Hypothalamus (tissue), 51 donors: ENCODE data around the gene GGT6.

Experiments used
- DNase-seq, 51 donors: peaks; one replicate each; lab custom pipeline; 2025; lab: John Stamatoyannopoulos, UW

The GGT6 gene

GRCh38 chr17:4554997-4555799 lies 5.2 kb downstream of the GGT6 start, which contains the start of gene MYBBP1A:
TSS of gene MYBBP1A (minus strand) at chr17:4555384. CDS start at chr17:4555324, 60 bp downstream.
- DNase-seq = peak; percentile 45 to 97 (median 89)

DNA sequence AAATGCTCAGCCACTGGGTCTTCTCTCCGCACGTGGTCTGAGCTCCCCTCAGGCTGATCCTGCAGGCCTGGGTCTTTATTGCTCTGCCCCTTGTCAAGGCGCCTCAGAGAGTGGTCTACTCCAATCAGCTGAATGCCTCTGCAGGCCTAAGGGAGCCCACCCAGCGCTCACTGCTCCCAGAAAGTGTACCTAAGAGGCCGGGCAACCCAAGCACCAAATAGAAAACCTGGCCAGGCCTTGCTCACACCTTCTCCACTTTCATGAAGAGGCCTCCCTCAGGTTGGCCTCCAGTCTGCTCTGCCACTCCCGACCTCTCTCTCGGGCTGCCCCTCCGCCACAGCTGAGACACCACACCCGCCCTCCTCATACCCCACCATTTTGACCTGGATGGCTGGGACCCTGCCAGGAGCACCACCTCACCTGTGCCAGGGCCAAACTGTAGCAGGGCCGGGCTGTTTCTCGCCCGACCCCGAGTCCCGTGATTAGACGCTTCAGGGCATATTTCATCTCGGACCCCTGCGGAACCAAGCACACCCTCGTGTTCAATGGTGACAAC lies 5.9 kb downstream of the GGT6 start:
- DNase-seq = no peak

DNA sequence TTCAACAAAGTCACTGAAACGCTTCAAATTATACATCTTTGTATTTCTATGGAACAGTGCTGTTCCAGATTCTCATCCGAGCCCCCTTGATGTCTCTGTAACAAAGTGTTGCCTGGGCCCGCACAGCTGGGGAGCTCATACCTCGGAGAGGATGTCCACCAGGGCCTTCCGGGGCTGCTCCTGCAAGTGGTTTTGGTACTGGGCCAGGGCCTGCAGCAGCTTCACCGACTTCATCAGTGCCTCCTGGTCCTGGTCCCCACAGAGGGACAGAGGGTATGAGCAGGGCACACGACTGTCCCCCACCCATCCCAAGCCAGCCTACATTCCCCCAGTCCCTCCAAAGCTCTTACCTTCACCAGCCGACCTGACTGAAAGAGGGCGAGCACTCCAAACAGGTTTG lies 6.7 kb downstream of the GGT6 start:
- no peak for DNase-seq

- no peak for DNase-seq
Observed at GRCh38 chr17:4551796-4552525, 8.4 kb downstream of the GGT6 start.

GRCh38 chr17:4551141-4551540 lies 9.2 kb downstream of the GGT6 start:
- DNase-seq = no peak

DNA sequence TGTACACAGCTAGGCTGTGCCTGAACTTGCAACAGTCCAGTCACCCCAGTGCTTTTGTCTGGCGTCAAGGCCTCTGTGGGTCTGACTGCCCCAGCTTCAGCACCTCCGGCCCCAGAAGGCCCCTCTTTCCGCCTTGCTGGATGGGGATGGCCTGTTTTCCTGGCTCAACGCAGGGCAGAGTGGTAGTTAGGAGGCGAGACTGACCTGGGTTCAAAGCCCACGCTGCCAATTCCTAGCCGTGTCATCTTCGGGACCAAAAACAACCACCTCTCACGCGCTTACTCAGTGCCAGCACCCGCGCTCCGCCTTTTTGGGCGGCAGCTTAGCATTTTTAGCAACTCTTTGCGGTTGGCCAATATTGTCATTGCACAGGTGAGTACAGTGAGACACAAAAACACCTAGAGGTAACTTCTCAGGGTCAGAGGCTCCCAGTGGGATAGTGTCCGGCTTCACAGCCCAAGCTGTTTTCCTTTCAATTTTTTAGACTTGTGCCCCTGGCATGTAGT lies 9.8 kb downstream of the GGT6 start:
- no peak for DNase-seq

GRCh38 chr17:4549781-4550533 lies 10.4 kb downstream of the GGT6 start:
- no peak for DNase-seq

GRCh38 chr17:4548721-4549531 lies 11.5 kb downstream of the GGT6 start:
- no peak for DNase-seq

DNA sequence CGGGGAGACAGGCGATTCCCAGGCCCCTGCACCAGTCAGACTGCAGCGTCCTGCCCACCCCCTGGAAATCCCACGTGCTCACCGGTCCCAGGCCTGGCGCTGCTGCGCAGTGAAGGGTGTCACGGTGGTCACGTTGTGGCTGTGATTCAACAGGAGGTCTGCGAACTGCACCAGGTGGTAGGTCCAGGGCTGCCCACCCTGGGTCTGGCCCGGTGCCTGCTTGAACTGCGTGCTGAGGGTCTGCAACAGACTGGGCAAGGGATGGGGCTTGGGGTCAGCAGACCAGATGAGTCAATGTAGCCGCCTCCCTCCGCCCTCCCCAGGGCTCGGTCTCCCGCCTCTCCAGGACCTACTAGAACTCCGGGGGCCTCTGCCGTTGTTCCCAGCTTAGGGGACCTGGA lies 12.3 kb downstream of the GGT6 start:
- DNase-seq = no peak

GRCh38 chr17:4547118-4547906 lies 13.1 kb downstream of the GGT6 start:
- DNase-seq = no peak

- no peak for DNase-seq
Observed at GRCh38 chr17:4545217-4545951, 15.0 kb downstream of the GGT6 start.

GRCh38 chr17:4544951-4545216 lies 15.5 kb downstream of the GGT6 start:
- DNase-seq = peak in 1 of 51 donors; percentile 22

DNA sequence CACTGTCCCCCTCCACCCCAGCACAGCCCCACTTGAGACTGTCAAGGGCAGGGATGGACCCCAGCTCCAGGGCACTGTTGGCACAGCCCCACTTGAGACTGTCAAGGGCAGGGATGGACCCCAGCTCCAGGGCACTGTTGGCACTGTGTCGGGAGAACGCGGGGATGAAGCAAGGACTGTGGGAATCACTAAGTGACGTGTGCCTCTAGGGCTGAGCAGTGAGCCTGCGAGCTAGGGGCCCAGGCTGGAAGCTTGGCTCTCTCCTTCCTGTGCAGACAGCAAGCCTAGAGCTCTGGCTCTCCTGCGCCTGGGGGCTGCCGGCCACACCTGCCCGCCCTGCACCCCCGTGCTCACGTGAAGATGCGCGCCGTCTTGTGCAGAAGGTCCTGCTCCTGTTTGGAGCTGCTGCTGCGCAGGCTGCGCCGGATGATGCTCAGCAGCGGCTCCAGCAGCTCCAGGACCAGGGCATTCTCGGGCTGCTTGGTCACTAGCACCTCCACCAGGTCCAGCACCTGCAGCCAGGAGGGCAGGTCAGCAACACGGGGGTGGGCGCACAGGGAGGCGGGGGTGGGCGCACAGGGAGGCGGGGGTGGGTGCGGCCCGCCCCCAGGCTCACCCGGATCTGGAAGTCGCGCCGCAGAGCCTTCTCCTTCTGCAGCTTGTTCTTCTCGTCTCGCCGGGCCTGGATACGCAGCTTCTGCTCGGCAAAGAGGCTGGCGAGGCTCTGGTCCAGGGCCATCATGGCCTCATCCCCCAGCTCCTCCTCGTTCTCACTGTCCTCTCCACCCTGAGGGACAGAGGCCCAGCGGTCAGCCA lies 16.0 kb downstream of the GGT6 start:
- DNase-seq = no peak

DNA sequence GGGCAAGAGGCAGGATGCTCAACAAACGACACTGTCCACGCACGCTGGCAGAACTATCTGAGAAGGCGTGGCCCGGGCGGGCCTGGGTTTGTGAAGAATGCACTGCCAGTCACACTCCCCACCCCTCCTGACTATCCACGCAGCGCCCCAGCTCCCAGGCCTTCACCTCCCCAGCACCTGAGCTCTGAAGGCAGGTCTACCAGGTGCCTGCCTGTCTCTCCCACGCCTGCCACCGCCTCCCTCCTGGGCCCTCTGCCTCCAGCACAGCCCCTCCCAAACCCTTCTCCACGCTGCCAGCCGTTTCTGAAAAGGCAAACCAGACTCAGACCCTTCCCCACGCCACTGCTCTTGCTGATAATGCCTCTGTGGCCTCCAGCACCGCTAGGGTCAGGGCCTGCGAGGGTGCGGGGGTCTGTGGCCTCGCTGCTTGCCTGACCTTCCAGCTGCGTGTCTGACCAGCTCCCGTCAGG lies 16.8 kb downstream of the GGT6 start:
- peak in 2 of 51 donors; percentile 6 to 24 for DNase-seq

GRCh38 chr17:4542726-4543191 lies 17.6 kb downstream of the GGT6 start:
- DNase-seq = no peak

- DNase-seq = no peak
Observed at GRCh38 chr17:4542003-4542725, 18.2 kb downstream of the GGT6 start.
